Measurements from ENCODE around the gene SMIM15. TPM values are rescaled to one million over a fixed set of nuclear protein-coding genes. Genes with fewer than 3 reads are reported as not detected.

Gene SMIM15
- total and polyA plus RNA-seq, 10 of the 15 experiments (the other 5 are each of a cell fraction or from before 2014, with no cell fraction given): 13.8 to 83.3 (median 53.9) TPM

DNA sequence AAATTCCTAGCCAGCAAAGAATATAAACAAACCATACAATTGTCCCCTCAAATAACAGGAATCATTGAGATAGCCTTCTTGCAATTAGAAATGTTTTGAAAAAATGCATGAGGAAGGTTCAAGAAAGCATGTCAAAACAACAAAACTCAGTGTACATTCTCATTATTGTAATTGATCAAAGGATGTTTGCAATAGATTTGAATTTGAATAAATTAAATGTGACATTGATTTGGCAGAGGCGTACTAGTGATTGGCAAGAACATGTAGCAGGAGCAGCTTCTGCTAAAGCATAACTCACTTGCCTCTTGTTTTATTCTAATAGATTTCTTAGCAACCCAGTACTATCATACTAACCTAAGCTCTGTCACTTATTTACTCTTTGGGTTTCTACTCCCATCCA, 19.9 kb downstream of the SMIM15 start:
- Histone ChIP-seq H3K9ac (ENCODE audit: control insufficient read depth, insufficient read depth, low read length) (no peak overlapping the region), H3K4me1 (ENCODE audit: control insufficient read depth, insufficient read depth, low read length) (no peaks in the 10 kb centered on the region), H3K79me2 (ENCODE audit: control insufficient read depth, insufficient read depth, low read length) (no peaks in the 10 kb centered on the region), H3K9me3 (replicated peaks; ENCODE audit: control insufficient read depth, insufficient read depth, low read length) (no peaks in the 10 kb centered on the region), H3K4me2 (ENCODE audit: control insufficient read depth, insufficient read depth) (no peak overlapping the region), H2AFZ (ENCODE audit: control insufficient read depth, low read depth, low read length) (no peak overlapping the region), H3K36me3 (ENCODE audit: control insufficient read depth in 2 of 2, insufficient read depth in 2 of 2, low read length in 1 of 2) (no peaks in the 10 kb centered on the region; a peak in 1 of 4 replicates), H4K20me1 (ENCODE audit: control insufficient read depth, insufficient read depth) (no peaks in the 10 kb centered on the region), H3K27me3 (replicated peaks in 1 of 2; ENCODE audit: control insufficient read depth in 2 of 2, insufficient read depth in 2 of 2, low read length in 1 of 2) (no peaks in the 10 kb centered on the region), H3K27ac (ENCODE audit: control insufficient read depth, insufficient read depth) (no peak overlapping the region), H3K4me3 (no peak overlapping the region)
- TF ChIP-seq HCFC1 (IDR thresholded peaks at IDR 0.05; ENCODE audit: low read length) (no peak), NRF1 (conservative IDR thresholded peaks at IDR 0.05; ENCODE audit: low read depth, low read length) (no peak), MTA2 (IDR thresholded peaks at IDR 0.05; ENCODE audit: low read depth) (no peak), JUNB (IDR thresholded peaks at IDR 0.05) (no peak), MEF2A (IDR thresholded peaks at IDR 0.05; ENCODE audit: insufficient read depth, low read depth, low read length) (no peak), PRDM15 (CRISPR knock-in tag; IDR thresholded peaks at IDR 0.05) (no peak), HDGF (IDR thresholded peaks at IDR 0.05) (no peak), MEF2B (IDR thresholded peaks at IDR 0.05; ENCODE audit: partially characterized antibody, poor library complexity, severe bottlenecking) (no peak), ELK1 (IDR thresholded peaks at IDR 0.05; ENCODE audit: low read depth, low read length) (no peak), BRCA1 (IDR thresholded peaks at IDR 0.05; ENCODE audit: low read depth, low read length) (no peak), MTA3 (IDR thresholded peaks at IDR 0.05; ENCODE audit: borderline replicate concordance, low read length) (no peak), POLR2A (IDR thresholded peaks at IDR 0.05; ENCODE audit: low read depth, low read length) (no peak), ETV6 (conservative IDR thresholded peaks at IDR 0.05 in 1 of 2, IDR thresholded peaks at IDR 0.05 in 1 of 2; ENCODE audit: borderline replicate concordance in 1 of 2, low read depth in 1 of 2) (no peak), CBX3 (IDR thresholded peaks at IDR 0.05; ENCODE audit: borderline replicate concordance, low read depth) (no peak), MYC (IDR thresholded peaks at IDR 0.05; ENCODE audit: insufficient read depth, insufficient read length, insufficient replicate concordance, low read length, severe bottlenecking) (no peak), PBX3 (IDR thresholded peaks at IDR 0.05; ENCODE audit: insufficient replicate concordance, low read depth, low read length) (no peak), ZNF207 (IDR thresholded peaks at IDR 0.05; ENCODE audit: borderline replicate concordance) (no peak)
- TF ChIP-seq, protein P1, sequence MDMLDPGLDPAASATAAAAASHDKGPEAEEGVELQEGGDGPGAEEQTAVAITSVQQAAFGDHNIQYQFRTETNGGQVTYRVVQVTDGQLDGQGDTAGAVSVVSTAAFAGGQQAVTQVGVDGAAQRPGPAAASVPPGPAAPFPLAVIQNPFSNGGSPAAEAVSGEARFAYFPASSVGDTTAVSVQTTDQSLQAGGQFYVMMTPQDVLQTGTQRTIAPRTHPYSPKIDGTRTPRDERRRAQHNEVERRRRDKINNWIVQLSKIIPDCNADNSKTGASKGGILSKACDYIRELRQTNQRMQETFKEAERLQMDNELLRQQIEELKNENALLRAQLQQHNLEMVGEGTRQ (IDR thresholded peaks at IDR 0.05; ENCODE audit: borderline replicate concordance, low read depth, low read length): no peak
- intact Hi-C loops (cut with micrococcal nuclease; ENCODE audit: unreplicated experiment) (no loop called here), in situ Hi-C loops (cut with MboI) (no loop called here)
- no peak for DNase-seq (ENCODE audit: low read depth, low spot score)
- WGBS (ENCODE audit: insufficient coverage, insufficient replicate concordance, low lambda C conversion rate, missing lambda C conversion rate): 97% methylated on average over 1 of the region's 1 CpG
- SMC1A ChIA-PET (ENCODE audit: uncharacterized antibody, unreplicated experiment): interaction anchor here (1.2 to 1.3 kb wide), 2 partner anchors 8 to 26 kb away, joined by 4 to 6 read pairs; no protein-coding TSS in a partner anchor
- POLR2A ChIA-PET: no interaction called here
- no TSS peak for BruUV-seq (replicated peaks)
- FAIRE-seq: no peak
- CTCF ChIA-PET: no interaction called here
- RAD21 ChIA-PET (ENCODE audit: unreplicated experiment): no interaction called here
- ATAC-seq: no peak

Data from GM12878 (cell line).